Measurements from ENCODE around the gene NTNG2.

GRCh38 chr9:132184124-132184523 is 22.3 kb downstream of the NTNG2 start:
- TF ChIP-seq POLR2A (IDR thresholded peaks at IDR 0.05; ENCODE audit: low read depth, low read length) (no peak), EZH2 (IDR thresholded peaks at IDR 0.05; ENCODE audit: borderline replicate concordance, low read depth, low read length, severe bottlenecking) (no peak), CTCF (IDR thresholded peaks at IDR 0.05; ENCODE audit: extremely low read depth in 1 of 2, insufficient read depth in 1 of 2, low read depth in 1 of 2, low read length in 2 of 2) (no peak), POLR2AphosphoS5 (IDR thresholded peaks at IDR 0.05; ENCODE audit: insufficient read depth, low read depth, low read length) (no peak), MYC (IDR thresholded peaks at IDR 0.05; ENCODE audit: low read depth, low read length) (no peak), FOS (IDR thresholded peaks at IDR 0.05; ENCODE audit: borderline replicate concordance, insufficient read depth, low read length) (no peak), JUN (IDR thresholded peaks at IDR 0.05; ENCODE audit: borderline replicate concordance, insufficient read depth, insufficient read length, low read depth) (no peak)
- TF ChIP-seq, protein P1, sequence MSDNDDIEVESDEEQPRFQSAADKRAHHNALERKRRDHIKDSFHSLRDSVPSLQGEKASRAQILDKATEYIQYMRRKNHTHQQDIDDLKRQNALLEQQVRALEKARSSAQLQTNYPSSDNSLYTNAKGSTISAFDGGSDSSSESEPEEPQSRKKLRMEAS (IDR thresholded peaks at IDR 0.05; ENCODE audit: insufficient read depth, insufficient read length): no peak
